WTC11 (cell line): Measurements from ENCODE around the gene ITGAV.

ENCODE experiments used
- ARID4B ChIP-seq: sonication (generic); formaldehyde crosslinking; IDR thresholded peaks from 2 replicates; pipeline ENCODE4 v1.8.0; 2023; ENCODE audit warnings: missing genetic modification reagents, mild to moderate bottlenecking, borderline replicate concordance
- CTCF ChIP-seq: fragments of 200-600 bp; IDR thresholded peaks from 2 replicates; pipeline ENCODE4 v1.8.0; 2022; ENCODE audit warnings: antibody characterized with exemption
- ELF4 ChIP-seq: sonication (generic); formaldehyde crosslinking; IDR thresholded peaks from 2 replicates; pipeline ENCODE4 v1.8.1; 2022; ENCODE audit warnings: low read depth, mild to moderate bottlenecking, moderate library complexity, missing genetic modification reagents
- FOXJ3 ChIP-seq: sonication (generic); formaldehyde crosslinking; IDR thresholded peaks from 2 replicates; pipeline ENCODE4 v1.9.0; 2021; ENCODE audit warnings: missing genetic modification reagents, mild to moderate bottlenecking, borderline replicate concordance
- SP1 ChIP-seq: sonication (generic); formaldehyde crosslinking; conservative IDR thresholded peaks from 2 replicates; pipeline ENCODE4 v1.8.1; 2022; ENCODE audit warnings: missing genetic modification reagents
- USF1 ChIP-seq: sonication (generic); formaldehyde crosslinking; IDR thresholded peaks from 2 replicates; pipeline ENCODE4 v1.8.0; 2022; ENCODE audit warnings: mild to moderate bottlenecking, missing genetic modification reagents

DNA sequence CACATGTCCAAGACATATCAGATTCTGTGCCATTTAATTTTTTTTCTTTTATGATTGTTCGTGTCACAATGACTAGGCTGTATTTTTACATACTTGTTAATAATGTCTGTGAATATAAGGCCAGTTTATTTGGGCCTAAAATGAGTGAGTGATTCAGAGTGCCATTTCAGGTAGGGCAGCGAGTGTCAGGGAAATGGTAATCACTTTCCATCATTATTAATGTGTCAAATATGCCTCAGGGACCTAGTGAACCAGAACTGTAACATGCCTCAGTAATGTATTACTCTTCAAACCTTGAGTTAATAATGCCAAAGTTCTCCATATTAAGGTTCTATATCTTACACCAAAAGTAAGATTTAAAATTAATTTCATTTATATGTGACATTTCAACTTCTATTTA lies 112.6 kb downstream of the ITGAV start:
- TF ChIP-seq FOXJ3 (CRISPR knock-in tag) (no peak), ARID4B (no peak), SP1 (CRISPR knock-in tag) (no peak), CTCF (no peak), ELF4 (CRISPR knock-in tag) (no peak), USF1 (no peak)
